Lower leg skin (tissue), 4 donors: Measurements from ENCODE around the gene FKBP1A. TPM values are rescaled to one million over a fixed set of nuclear protein-coding genes. Genes with fewer than 3 reads are reported as not detected.

Experiments used
- DNase-seq, 2 donors: peaks; one replicate each; pipeline ENCODE4 v3.0.0-alpha.2; 2019; ENCODE audit warnings: low spot score in 2 of 2
- H3K4me3 ChIP-seq: fragments of 200-600 bp; sonication (generic); 2 replicates; pipeline ENCODE4 v1.5.1; 2017; ENCODE audit warnings: mild to moderate bottlenecking, low read depth; ENCODE audit not compliant: poor library complexity, severe bottlenecking
- POLR2A ChIP-seq, 2 donors: fragments of 450-650 bp; IDR thresholded peaks; one replicate each; pipeline ENCODE4 v1.6.1; 2016 to 2017; ENCODE audit warnings: antibody characterized with exemption in 2 of 2, mild to moderate bottlenecking in 1 of 2, moderate library complexity in 1 of 2
- WGBS, 2 donors: methylation state at CpG; one replicate each; pipeline ENCODE4 v1.1.5; 2018; 5-methylcytosine and 5-hydroxymethylcytosine counted together
- intact Hi-C: fragments of 100-400 bp; cut with DNase I; formaldehyde crosslinking; loops from one replicate; pipeline ENCODE4 v1.15.0; 2023; ENCODE audit warnings: low total_unique reads
- total RNA-seq, 4 donors: library from RNA; depleted of rRNA; stranded (reverse); fragments of >200 nt; gene quantifications; one replicate each; pipeline ENCODE4 v1.1.0, GENCODE V29; 2016
- TF ChIP-seq, protein P1 (sequence below), 3 donors: fragments of 450-650 bp; IDR thresholded peaks; one replicate each; pipeline ENCODE4 v1.5.1; 2016; ENCODE audit warnings: antibody characterized with exemption in 3 of 3, mild to moderate bottlenecking in 3 of 3, moderate library complexity in 2 of 3

Gene FKBP1A
- total RNA-seq, 4 donors from 2014 or later, result 72.6 to 133 (median 87.5) TPM

DNA sequence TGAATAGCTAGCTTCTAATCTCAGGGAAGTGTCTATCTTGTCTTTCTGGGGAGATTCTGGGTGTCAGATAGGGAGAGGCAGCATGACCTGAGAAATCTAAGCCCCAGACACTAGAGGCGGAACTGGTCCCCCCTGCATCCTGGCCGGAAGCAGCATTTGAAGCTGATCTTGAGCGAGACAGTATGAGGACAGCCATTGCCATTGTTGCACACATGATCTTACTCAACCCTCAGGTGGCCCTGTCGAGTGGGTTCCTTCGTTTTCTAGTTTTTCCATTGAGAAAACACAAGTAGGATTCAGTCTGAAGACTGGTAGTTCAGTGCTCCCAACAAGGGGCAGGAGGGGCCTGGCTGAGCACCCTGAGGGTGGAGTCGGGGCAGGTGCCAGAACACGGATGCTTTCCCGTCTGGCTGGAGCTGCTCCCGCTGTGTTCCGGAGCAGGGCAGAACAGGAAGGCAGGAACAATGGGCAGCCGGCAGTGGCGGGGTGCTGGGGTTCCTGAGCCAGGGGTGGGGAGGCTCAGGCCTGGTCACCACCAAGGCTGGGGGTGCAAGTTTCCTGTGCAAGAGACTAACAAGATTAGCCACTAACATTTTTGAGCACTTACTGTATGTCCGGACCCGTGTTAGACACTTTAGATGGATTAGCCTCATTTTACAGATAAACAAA is 56.0 kb downstream of the FKBP1A start:
- DNase-seq, result peak in 1 of 2 donors; percentile 95
- intact Hi-C loops, result loop anchor here (10.0 kb wide), 1 partner anchor 58 kb away; the partner anchor contains the start of gene FKBP1A
- H3K4me3 ChIP-seq, result no peak overlapping the region
- TF ChIP-seq POLR2A (IDR thresholded peaks at IDR 0.05), result no peak
- TF ChIP-seq, protein P1, sequence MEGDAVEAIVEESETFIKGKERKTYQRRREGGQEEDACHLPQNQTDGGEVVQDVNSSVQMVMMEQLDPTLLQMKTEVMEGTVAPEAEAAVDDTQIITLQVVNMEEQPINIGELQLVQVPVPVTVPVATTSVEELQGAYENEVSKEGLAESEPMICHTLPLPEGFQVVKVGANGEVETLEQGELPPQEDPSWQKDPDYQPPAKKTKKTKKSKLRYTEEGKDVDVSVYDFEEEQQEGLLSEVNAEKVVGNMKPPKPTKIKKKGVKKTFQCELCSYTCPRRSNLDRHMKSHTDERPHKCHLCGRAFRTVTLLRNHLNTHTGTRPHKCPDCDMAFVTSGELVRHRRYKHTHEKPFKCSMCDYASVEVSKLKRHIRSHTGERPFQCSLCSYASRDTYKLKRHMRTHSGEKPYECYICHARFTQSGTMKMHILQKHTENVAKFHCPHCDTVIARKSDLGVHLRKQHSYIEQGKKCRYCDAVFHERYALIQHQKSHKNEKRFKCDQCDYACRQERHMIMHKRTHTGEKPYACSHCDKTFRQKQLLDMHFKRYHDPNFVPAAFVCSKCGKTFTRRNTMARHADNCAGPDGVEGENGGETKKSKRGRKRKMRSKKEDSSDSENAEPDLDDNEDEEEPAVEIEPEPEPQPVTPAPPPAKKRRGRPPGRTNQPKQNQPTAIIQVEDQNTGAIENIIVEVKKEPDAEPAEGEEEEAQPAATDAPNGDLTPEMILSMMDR (IDR thresholded peaks at IDR 0.05), result no peak
- WGBS, 2 donors, result 21 to 30% methylated on average over 14 of the region's 14 CpGs

DNA sequence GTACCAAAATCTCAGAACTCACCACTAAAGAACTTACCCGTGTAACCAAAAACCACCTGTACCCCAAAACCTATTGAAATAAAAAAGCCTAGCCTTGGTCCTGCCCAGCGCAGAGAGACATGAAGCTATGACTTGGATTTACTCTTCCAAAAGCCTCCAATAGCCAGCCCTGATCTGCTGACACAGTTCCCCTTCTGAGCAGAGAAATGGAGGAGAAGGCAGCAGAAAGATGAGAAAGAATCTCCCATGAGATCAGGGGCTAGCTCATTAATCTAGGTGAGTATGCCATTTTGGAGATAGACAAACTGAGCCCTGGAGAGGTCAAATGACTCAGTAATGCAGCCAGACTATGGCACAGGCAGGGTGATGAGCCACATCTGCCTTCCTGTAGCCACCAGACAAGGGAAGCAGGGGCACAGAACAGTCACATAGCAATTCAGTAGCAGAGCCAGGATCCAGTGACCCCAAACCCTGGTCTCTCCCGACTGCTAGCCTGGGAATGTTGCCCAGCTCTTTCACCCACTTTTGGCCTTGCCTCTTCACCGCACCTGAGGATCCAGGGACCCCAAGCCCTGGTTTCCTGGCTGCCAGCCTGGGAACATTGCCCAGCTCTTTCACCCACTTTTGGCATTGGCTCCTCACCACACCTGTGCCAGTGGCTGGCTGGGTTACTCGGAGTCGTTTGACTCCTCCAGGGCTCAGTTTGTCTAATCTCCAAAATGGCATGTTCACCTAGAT is 56.7 kb downstream of the FKBP1A start:
- TF ChIP-seq POLR2A (IDR thresholded peaks at IDR 0.05), result no peak
- TF ChIP-seq, protein P1 (IDR thresholded peaks at IDR 0.05), result no peak
- 56 to 69% methylated on average over 6 of the region's 6 CpGs for WGBS, 2 donors
- peak in 1 of 2 donors; percentile 87 for DNase-seq
- intact Hi-C loops, result loop anchor here (10.0 kb wide), 1 partner anchor 59 kb away; the partner anchor contains the start of gene FKBP1A
- H3K4me3 ChIP-seq, result no peak overlapping the region

DNA sequence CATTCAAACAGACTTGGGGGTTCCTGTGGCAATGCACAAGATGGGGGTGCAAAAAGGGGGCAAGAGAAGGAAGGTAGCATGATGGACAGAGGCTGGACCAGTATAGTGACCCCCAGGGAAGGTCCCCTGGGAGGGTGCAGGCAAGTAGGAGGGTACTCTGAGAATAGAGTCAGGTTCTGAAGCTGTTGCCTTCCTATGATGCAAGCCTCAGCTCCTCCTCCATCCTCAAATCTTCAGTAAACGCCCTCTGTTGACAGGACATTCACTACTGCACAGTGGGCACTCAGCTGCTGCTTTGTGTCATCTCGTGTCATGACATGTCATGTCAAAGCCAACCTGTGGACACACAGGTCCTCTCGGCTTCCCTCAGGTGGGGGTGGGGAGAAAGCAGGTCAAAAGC is 58.1 kb downstream of the FKBP1A start:
- H3K4me3 ChIP-seq, result no peak overlapping the region
- intact Hi-C loops, result loop anchor here (10.0 kb wide), 1 partner anchor 60 kb away; the partner anchor contains the start of gene FKBP1A
- TF ChIP-seq, protein P1 (IDR thresholded peaks at IDR 0.05), result no peak
- TF ChIP-seq POLR2A (IDR thresholded peaks at IDR 0.05), result no peak
- no peak for DNase-seq
- 37 to 65% methylated on average over 3 of the region's 3 CpGs for WGBS, 2 donors

DNA sequence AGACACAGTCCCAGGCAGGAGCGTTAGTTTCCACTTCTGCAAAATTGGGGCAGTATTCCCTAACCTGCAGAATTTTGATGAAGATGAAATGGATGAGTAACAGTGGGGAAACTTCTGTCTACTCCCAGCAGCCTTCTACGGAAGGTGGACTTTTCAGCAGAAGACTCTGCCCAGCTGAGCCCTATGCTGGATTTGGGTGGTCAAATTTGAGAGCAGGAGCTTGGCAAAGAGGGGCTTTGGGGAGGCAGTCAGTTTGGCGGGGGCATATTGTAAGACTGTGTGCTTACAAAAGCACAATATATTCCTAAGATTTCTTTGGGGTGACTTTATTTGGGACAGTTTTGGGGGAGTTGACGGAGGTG is 58.5 kb downstream of the FKBP1A start:
- DNase-seq, result no peak
- intact Hi-C loops, result loop anchor here (10.0 kb wide), 1 partner anchor 60 kb away; the partner anchor contains the start of gene FKBP1A
- no peak overlapping the region for H3K4me3 ChIP-seq
- 87 to 97% methylated on average over 4 of the region's 4 CpGs for WGBS, 2 donors
- TF ChIP-seq POLR2A (IDR thresholded peaks at IDR 0.05), result no peak
- TF ChIP-seq, protein P1 (IDR thresholded peaks at IDR 0.05), result no peak

DNA sequence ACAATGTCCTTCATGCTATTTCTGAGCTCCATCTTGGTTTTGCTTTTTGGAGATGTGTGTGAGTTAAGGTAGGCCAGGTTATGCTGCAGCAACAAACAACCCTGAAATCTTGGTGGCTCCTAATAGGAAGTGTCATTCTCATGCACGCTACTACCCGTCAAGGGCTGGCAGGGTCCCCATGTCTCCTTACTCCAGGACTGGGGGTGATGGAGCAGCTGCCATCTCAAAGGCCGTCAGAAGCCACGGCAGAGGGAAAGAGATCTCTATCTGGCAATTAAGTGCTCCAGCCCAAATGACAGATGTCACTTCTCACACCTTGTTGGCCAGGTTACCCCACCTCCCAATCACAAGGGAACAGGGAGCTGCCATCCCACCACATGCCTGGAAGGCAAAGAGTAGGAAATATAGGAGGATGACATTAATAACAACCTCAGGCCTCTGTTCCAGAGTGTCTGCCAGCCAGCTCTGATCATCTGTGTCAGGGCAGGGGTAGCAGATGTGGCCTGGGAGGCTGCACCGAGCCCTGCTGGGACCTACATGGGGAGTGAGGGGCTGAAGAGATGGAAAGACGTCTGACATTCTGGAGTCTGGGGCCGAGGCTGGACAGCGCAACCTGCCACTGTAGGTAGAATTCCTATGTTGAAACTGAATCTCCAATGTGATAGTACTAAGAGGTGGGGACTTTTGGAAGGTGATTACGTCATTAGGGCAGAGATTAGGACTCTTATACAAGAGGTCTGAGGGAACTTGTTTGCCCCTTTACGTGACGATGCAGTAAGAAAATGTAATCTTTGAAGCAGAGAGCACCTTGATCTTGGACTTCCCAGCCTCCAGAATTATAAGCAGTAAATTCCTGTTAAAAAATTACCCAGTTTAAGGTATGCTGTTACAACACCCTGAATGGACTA is 59.1 kb downstream of the FKBP1A start:
- intact Hi-C loops, result loop anchor here (10.0 kb wide), 1 partner anchor 61 kb away; the partner anchor contains the start of gene FKBP1A
- 84 to 87% methylated on average over 11 of the region's 11 CpGs for WGBS, 2 donors
- no peak overlapping the region for H3K4me3 ChIP-seq
- TF ChIP-seq, protein P1 (IDR thresholded peaks at IDR 0.05), result no peak
- no peak for TF ChIP-seq POLR2A (IDR thresholded peaks at IDR 0.05)
- DNase-seq, result peak; percentile 11 to 81
